ENCODE measurements around the gene LAMA3.

LAMA3 gene

GRCh38 chr18:24000613-24001490 is 311.6 kb downstream of the LAMA3 start:
- no peak for DNase-seq (ENCODE audit: low read depth)

GRCh38 chr18:24002479-24002878 is 313.2 kb downstream of the LAMA3 start:
- no peak for DNase-seq (ENCODE audit: low read depth)

DNA sequence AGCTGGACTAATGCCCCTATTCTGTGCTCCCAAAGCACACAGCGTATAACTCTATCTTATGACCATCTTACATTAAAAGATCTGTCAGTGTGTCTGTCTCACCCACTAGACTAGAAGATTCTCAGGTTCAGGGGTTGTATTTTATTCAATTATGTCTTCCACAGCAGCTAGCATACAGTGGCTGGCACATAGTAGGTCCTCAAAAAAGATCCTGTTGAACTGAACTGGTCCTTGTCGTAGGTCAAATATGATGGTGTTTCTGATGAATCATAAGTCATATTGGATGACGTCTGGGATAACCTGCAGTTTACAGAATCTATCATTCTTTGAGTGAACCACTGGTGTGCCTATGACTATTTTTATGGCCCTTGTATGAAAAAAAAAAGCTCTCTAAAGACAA is 314.0 kb downstream of the LAMA3 start:
- DNase-seq (ENCODE audit: low read depth): no peak

DNA sequence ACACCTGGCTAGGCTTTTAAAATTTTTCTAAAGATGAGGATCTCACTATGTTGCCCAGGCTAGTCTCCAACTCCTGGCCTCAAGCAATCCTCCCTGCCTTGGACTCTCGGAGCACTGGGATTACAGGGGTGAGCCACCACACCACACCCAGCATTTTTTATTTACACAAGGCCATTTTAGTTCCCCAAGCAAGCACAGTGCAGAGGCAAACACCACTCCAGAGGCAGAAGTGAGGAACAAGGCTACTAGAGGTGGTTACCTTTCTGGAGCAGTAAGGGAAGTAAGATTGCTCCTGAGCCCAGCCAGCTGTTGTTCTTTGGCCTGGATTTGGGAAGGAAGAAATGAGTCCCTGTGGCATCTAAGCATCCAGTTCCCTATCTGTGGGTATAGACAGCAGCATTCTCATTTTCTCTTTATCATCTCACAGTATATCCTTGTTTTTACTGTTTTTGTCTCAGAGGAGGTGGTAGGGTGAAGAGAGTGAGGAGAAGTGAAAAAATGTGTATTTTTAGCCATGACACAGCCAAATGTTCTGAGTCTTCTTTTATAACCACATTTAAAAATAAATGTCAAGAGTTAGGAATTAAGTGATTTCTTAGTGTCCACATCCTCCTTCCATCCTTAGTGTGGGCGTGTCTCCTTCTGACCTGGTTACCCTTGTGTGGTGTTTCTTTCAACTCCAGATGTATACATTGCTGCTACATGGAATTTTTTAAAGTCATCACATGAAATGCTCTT is 314.8 kb downstream of the LAMA3 start:
- DNase-seq (ENCODE audit: low read depth): no peak

Measured in T follicular helper cell (primary cell).